CD4-positive, alpha-beta T cell treated with Interleukin-21 for 1 hour (primary cell): ENCODE measurements around the gene PDE4D.
"Not testable (repeated sequence)": the region's sequence is repeated elsewhere in the genome, so short reads cannot be mapped to it uniquely, and the experiment has no call there.

Experiments
- DNase-seq: peaks from one replicate; pipeline ENCODE4 v3.0.0-alpha.2; 2020

Gene PDE4D

GRCh38 chr5:59767681-59768151 lies 125.8 kb downstream of the PDE4D start:
- DNase-seq, result no peak

GRCh38 chr5:59767211-59767605 lies 126.3 kb downstream of the PDE4D start:
- no peak for DNase-seq

DNA sequence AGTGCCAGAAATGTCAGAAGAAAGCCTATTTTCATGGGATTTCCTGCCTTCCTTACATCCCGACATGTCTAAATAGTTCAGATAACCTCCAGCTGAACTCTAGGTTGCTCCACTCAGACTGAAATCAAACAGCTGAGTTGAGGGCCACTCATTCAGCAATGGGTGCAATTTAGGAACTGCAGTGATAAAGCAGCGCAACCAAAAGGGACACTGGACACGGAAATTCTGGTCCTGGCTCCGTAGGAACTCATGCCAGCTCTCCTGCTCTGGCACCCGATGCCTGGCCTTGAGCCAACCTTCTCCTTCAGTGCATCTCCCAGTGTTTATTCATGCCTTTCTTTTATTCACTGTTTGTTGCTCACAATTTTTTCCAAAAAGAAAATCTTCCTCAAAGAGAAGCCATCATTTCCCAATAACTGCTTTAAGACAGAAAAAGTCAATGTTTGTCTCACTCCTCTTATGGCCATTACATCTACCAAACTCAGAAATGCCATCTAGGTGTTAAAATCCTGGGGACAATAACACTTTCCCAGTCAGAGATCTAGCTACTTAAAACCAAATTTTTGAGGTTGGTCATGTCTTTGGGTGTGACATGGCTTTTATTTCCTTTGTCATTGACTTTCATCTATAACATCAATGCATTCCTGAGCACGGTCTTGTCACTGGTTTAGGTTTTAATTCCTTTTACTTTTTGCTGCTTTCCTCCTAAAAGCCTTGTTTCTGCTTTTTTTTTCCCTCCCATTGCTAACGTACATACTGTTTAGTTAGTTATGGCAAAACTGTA lies 126.9 kb downstream of the PDE4D start:
- no peak for DNase-seq

GRCh38 chr5:59765446-59765845 lies 128.1 kb downstream of the PDE4D start:
- no peak for DNase-seq

DNA sequence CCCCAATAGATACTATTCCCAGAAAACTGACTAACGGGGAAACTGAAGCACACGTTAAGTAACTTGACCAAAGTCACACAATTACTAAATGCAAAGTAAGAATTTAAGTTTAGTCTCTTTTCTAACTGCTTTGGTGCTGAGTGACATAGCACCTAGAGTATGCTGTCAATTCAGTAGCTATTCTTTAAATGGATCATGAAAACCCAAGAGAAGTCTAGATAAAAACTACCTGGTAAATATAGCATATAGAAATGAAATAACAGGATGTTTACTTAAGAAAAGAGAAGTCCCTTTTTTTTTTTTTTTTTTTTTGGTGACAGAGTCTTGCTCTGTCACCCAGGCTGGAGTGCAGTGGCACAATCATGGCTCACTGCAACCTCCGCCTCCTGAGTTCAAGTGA lies 129.2 kb downstream of the PDE4D start:
- DNase-seq, result no peak

DNA sequence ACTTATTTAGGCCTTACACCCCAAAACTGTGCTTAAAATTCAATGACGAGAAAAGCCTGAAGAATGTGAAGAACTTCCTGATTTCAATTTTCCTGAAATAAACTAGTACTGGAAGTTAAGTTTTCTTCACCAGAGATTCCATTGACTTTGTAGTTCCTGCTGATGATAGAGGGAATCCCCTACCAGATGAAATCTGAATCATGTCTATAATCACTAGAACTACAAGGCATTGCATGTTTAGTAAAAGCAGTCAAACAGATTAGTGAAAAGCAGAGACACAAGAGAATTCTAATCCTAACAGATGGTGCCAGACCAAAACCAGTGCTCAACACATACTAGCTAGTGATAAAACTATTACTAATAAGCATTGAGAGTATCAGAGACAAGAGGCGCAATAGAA lies 130.0 kb downstream of the PDE4D start:
- DNase-seq, result no peak

DNA sequence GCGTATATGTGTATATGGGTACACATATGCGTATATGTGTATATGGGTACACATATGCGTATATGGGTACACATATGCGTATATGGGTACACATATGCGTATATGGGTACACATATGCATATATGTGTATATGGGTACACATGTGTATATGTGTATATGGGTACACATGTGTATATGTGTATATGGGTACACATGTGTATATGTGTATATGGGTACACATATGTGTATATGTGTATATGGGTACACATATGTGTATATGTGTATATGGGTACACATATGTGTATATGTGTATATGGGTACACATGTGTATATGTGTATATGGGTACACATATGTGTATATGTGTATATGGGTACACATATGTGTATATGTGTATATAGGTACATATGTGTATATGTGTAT lies 131.3 kb downstream of the PDE4D start:
- not testable (repeated sequence) for DNase-seq

DNA sequence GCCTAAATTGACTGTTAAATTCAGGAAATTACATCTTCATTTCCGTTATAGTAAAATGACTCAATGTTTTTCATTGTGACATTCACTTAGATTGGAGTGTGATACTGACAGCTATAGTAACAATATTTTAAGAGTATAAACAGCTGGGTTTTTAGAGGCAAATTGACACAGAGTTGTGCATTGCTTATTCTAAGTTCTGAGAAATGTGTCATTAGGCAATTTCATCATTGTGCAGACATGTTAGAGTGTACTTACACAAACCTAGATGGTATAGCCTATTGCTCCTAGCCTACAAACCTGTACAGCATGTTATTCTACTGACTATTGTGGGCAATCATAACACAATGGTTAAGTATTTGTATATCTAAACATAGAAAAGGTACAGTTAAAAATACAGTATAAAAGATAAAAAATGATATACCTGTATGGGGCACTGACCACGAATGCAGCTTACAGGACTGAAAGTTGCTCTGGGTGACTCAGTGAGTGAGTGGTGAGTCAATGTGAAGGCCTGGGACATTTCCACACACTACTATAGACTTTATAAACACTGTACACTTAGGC lies 132.7 kb downstream of the PDE4D start:
- DNase-seq, result no peak

- no peak for DNase-seq
These were observed 133.8 kb downstream of the PDE4D start for GRCh38 chr5:59759600-59760351.

DNA sequence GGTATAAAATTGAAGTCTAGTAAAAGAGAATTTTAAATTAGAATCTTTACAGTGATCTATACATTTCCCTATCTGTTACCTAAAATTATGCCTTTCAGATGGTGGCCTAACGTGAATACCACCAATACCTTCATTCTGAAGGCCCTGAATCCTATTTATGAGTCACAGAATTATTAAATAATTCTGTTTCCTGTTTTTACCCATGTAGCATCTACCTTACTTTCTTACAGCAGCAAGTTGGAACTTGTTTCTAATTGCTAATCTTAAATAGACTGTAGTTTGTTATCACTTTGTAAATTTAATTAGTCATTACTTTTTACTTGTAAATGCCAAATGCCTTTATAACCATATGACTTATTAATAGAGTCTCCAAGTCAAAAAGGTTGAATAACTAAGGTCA lies 135.0 kb downstream of the PDE4D start:
- DNase-seq, result no peak

GRCh38 chr5:59757442-59757841 lies 136.1 kb downstream of the PDE4D start:
- no peak for DNase-seq

DNA sequence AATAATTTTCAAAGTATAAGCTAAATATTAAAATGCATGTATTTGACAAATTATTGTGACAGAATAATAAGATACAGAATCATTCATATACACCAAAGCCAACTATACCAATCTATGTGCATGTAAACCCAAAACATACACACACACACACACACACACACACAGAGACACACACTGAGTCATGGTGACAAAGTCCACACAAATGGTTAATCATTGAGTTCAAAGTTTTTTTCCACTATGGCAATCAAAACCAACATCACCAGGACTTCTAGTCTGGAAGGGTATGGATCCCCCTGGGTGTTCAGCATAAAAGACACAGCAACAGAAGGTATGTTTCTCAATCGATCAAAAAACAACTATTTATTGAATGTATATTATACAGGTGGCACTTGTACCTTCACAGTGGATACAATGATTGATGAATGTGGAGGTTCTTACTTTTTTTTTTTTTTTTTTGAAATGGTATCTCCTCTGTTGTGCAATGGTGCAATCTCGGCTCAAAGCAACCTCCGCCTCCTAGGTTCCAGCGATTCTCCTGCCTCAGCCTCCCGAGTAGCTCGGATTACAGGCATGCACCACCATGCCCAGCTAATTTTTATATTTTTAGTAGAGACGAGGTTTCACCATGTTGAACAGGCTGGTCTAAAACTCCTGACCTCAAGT lies 137.0 kb downstream of the PDE4D start:
- no peak for DNase-seq

DNA sequence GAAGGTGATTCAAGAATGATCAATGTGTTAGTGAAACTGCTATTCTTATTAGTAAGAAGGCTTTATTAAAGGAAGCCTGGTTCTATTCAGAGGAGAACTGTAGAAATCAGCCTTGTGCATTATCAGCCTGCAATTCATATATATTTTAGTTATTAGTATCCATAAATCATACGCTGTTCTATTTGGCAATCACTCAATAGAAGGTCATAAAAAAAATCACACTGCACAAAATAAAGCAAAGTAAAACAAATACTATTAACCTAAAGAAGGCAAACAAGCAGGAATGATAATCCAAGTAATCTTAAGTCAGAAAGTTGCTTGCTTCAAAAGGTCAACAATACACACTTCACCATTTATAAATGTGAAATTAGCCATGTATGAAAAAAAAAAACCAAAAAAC lies 138.1 kb downstream of the PDE4D start:
- DNase-seq, result no peak

DNA sequence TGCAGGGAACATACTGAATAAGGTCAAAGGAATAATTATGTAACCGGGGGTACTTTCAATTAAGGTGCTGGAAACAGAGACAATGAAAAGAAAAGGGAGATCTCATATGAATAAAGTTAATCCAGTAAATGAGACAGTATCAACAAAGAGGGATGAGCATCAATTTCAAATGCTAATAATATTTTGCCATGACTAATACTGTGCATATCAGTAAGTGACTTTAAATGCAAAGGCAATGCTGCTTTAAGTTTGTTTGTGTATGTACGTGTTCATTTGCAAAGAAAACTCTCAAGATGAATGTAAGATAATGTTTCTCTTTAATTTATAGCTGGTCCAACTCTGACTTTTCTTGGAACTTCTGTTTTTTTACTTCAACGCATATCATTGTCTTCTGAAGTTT lies 139.9 kb downstream of the PDE4D start:
- no peak for DNase-seq

- no peak for DNase-seq
These were observed 143.6 kb downstream of the PDE4D start for GRCh38 chr5:59749782-59750520.

GRCh38 chr5:59748036-59748663 lies 145.4 kb downstream of the PDE4D start:
- DNase-seq, result not testable (repeated sequence)

DNA sequence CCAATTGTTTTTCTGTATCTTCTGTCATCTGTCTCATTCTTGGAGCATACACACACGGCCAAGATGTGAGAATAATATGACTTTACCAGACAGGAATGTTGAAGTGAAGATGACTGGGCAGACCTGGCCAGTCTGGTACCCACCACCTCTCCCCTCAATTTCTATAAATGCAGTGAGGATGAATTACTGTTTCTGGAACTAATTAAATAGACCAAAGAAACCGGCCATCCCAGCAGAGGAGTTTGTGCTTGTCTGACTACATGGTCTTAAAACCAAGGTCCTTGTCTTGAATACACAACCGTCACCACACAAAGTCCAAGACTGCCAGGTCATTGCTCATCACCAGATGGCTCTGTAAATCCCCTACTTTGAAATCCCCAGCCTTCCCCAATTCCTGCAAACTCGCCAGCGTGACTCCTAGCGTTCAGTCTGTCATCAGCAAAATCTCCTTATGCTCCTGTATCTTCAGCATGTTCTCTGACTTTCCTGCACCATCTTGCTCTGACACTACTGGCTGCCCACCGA lies 147.2 kb downstream of the PDE4D start:
- no peak for DNase-seq

DNA sequence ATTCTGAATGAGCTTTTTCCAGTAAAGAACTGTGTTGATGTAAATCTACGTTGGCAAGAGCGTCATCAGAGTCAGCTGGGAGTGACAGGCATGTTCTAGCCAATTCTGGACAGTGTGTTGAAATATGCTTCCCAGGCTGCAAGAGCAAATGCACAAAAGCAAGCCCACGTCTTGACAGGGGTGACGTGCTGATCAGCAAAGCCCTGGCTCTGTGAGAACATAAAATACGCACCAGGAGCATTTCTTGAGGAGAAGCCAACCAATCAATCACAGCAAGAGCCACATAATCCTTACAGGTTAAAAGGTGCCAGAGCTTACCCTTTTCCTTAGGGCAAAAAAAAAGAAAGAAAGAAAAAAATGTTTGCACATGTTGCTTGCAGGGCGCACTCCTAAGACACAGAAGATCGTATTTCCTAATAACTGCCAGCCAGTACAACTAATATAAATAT lies 148.1 kb downstream of the PDE4D start:
- DNase-seq, result no peak

- DNase-seq, result no peak
These were observed 149.0 kb downstream of the PDE4D start for GRCh38 chr5:59744531-59744992.

DNA sequence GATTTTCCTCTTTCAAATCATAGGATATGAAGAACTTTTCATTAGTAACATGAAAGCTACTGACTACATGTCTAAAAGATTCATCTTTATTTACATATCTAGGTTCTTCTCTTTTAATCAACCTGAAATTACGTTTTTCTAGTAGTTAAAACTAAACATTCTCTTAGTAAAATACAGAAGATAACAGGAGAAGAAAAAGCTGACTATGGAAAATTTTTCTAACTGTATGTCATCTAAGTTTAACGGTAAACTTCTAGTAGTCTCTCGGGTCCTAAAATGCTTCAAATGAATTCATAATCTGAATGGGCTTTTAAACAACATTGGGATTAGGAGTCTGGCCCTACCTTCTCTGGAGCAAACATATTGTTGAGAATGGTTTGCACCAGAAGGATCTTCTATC lies 151.9 kb downstream of the PDE4D start:
- no peak for DNase-seq

GRCh38 chr5:59738024-59738423 lies 155.5 kb downstream of the PDE4D start:
- no peak for DNase-seq

DNA sequence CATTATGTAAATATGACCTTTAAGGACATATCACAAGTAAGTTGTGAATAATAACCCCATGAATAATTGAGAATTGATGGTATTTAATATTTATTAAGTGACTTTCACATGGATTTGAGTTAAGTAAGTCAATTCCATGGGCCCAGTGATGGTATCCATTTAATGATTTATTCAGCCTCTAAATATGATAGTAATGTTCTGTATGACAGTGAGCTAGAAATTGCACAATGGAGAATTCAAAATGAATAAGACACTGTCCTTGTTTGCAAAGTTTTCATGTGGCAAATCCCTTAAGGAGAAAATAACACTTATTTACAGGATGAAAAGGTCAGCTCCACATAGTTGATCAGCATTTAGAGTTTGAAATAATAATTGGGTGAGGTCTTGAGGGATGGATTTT lies 160.7 kb downstream of the PDE4D start:
- DNase-seq, result no peak
